ENCODE results near the gene TSR1. TPM values are rescaled to one million over a fixed set of nuclear protein-coding genes. Genes with fewer than 3 reads are reported as not detected.

The TSR1 gene
- total RNA-seq, 1 experiment from 2014 or later, result 67.3 TPM

DNA sequence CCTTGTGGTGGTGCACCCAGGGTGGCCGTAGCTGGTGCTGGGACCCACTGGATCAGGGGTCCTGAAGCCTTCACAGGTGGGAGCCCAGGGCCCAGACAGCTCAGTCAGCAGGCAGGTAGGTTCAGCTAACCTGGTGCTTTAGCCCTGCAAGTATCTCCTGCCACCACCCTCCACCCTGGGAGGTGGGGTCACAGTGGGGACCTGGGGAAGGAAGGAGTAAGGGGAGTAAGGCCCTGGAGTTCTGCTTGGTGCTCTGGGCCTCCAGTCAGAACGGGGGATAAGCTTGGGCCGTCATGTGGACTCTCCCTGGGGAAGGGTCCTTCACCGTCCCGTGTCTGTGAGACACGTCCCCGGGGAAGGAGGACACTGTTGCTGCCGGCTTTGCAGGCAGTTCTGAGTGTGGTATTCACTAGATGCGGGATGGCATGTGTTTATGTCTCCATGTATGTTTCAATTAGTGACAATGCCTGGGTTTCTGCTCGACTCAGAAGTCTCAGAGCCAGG lies 21.7 kb upstream of the TSR1 start:
- no TSS peak for BruUV-seq (replicated peaks)

DNA sequence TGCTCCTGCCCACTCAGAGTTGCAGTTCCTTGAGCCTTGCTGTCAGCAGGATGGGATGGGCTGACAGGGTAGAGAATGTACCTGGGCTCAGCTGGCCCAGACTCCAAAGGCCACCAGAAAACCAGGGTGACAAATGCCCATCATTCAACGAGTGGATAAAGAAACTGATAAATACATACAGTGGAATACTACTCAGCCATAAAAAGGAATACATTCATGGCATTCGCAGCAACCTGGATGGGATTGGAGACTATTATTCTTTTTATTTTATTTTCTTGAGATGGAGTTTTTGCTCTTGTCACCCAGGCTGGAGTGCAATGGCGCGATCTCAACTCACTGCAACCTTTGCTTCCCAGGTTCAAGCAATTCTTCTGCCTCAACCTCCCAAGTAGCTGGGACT lies 21.0 kb upstream of the TSR1 start:
- intact Hi-C loops (cut with micrococcal nuclease; ENCODE audit: unreplicated experiment), result no loop called here

More for the DNA sequence above, 21.7 kb upstream of the TSR1 start:
- no peaks in the 10 kb centered on the region for H3K27me3 Mint-ChIP-seq (ENCODE audit: insufficient read depth, unreplicated experiment)
- TF ChIP-seq, protein P1, sequence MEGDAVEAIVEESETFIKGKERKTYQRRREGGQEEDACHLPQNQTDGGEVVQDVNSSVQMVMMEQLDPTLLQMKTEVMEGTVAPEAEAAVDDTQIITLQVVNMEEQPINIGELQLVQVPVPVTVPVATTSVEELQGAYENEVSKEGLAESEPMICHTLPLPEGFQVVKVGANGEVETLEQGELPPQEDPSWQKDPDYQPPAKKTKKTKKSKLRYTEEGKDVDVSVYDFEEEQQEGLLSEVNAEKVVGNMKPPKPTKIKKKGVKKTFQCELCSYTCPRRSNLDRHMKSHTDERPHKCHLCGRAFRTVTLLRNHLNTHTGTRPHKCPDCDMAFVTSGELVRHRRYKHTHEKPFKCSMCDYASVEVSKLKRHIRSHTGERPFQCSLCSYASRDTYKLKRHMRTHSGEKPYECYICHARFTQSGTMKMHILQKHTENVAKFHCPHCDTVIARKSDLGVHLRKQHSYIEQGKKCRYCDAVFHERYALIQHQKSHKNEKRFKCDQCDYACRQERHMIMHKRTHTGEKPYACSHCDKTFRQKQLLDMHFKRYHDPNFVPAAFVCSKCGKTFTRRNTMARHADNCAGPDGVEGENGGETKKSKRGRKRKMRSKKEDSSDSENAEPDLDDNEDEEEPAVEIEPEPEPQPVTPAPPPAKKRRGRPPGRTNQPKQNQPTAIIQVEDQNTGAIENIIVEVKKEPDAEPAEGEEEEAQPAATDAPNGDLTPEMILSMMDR (IDR thresholded peaks at IDR 0.05; ENCODE audit: insufficient read depth in 1 of 2, low read depth in 1 of 2, low read length in 1 of 2, severe bottlenecking in 1 of 2, unreplicated experiment in 1 of 2), result no peak
- Histone ChIP-seq H3K27me3 (replicated peaks; ENCODE audit: control insufficient read depth, insufficient read depth, low read length) (no peaks in the 10 kb centered on the region), H3K9me3 (no peaks in the 10 kb centered on the region), H3K4me1 (peaks cover 4% of the 10 kb centered on the region; the same call in 1 of the 2 replicates), H3K4me3 (ENCODE audit: low read depth, low read length) (no peak overlapping the region), H3K36me3 (ENCODE audit: control insufficient read depth, insufficient read depth, low read length) (no peaks in the 10 kb centered on the region; the same call in 1 of the 2 replicates)
- no peak overlapping the region for H3K4me3 Mint-ChIP-seq (ENCODE audit: unreplicated experiment)
- H3K36me3 Mint-ChIP-seq (ENCODE audit: insufficient read depth, unreplicated experiment), result peaks cover 12% of the 10 kb centered on the region
- ChIA-PET CTCF (interaction anchor here (0.9 kb wide), 1 partner anchor 58 kb away, joined by 4 read pairs; no protein-coding TSS in a partner anchor), POLR2A (no interaction called here)
- H3K9me3 Mint-ChIP-seq (ENCODE audit: unreplicated experiment), result no peaks in the 10 kb centered on the region
- H3K4me1 Mint-ChIP-seq (ENCODE audit: low read depth, unreplicated experiment), result no peaks in the 10 kb centered on the region
- intact Hi-C loops (cut with micrococcal nuclease; ENCODE audit: unreplicated experiment), result no loop called here
- no peak overlapping the region for H3K27ac Mint-ChIP-seq (ENCODE audit: unreplicated experiment)
- DNase-seq, result no peak

DNA sequence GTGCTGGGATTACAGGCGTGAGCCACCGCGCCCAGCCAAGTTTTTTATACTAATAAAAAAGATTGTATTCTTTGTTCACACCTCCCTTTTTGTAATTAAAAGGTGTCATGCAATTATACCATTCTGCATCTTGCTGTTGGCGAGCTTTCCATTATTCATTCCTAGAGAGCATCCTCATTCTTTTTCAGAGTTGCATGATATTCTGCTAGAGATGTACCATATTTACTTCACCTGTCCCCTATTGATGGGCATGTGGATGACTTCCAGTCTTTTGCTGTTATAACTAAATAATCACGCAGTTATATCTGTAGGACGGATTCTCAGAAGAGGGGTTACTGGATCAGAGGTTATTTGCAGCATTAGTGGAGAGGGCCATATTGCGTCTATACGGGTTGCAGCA lies 18.1 kb upstream of the TSR1 start:
- H3K27me3 Mint-ChIP-seq (ENCODE audit: insufficient read depth, unreplicated experiment), result no peaks in the 10 kb centered on the region
- TF ChIP-seq, protein P1 (IDR thresholded peaks at IDR 0.05; ENCODE audit: insufficient read depth in 1 of 2, low read depth in 1 of 2, low read length in 1 of 2, severe bottlenecking in 1 of 2, unreplicated experiment in 1 of 2), result no peak
- H3K27ac Mint-ChIP-seq (ENCODE audit: unreplicated experiment), result no peak overlapping the region
- DNase-seq, result no peak
- no peaks in the 10 kb centered on the region for H3K4me1 Mint-ChIP-seq (ENCODE audit: low read depth, unreplicated experiment)
- ChIA-PET CTCF (interaction anchor here (1.5 kb wide), 1 partner anchor 28 kb away, joined by 5 read pairs; no protein-coding TSS in a partner anchor), POLR2A (no interaction called here)
- intact Hi-C loops (cut with micrococcal nuclease; ENCODE audit: unreplicated experiment), result loop anchor here (5.0 kb wide), 1 partner anchor 302 kb away; no protein-coding TSS in a partner anchor
- no peaks in the 10 kb centered on the region; the same call in 1 of the 2 replicates for H3K36me3 ChIP-seq (ENCODE audit: control insufficient read depth, insufficient read depth, low read length)
- no peak overlapping the region for H3K4me3 Mint-ChIP-seq (ENCODE audit: unreplicated experiment)
- no peak overlapping the region for H3K4me3 ChIP-seq (ENCODE audit: low read depth, low read length)
- H3K9me3 Mint-ChIP-seq (ENCODE audit: unreplicated experiment), result no peaks in the 10 kb centered on the region
- no TSS peak for BruUV-seq (replicated peaks)
- peaks cover 2% of the 10 kb centered on the region for H3K36me3 Mint-ChIP-seq (ENCODE audit: insufficient read depth, unreplicated experiment)
- no peaks in the 10 kb centered on the region for H3K27me3 ChIP-seq (replicated peaks; ENCODE audit: control insufficient read depth, insufficient read depth, low read length)
- H3K4me1 ChIP-seq, result peaks cover 6% of the 10 kb centered on the region; the same call in 1 of the 2 replicates
- H3K9me3 ChIP-seq, result no peaks in the 10 kb centered on the region

More for the DNA sequence above, 21.0 kb upstream of the TSR1 start:
- Mint-ChIP-seq H3K27ac (ENCODE audit: unreplicated experiment) (no peak overlapping the region), H3K4me1 (ENCODE audit: low read depth, unreplicated experiment) (no peaks in the 10 kb centered on the region), H3K4me3 (ENCODE audit: unreplicated experiment) (no peak overlapping the region), H3K36me3 (ENCODE audit: insufficient read depth, unreplicated experiment) (peaks cover 7% of the 10 kb centered on the region), H3K27me3 (ENCODE audit: insufficient read depth, unreplicated experiment) (no peaks in the 10 kb centered on the region), H3K9me3 (ENCODE audit: unreplicated experiment) (no peaks in the 10 kb centered on the region)
- POLR2A ChIA-PET, result no interaction called here
- Histone ChIP-seq H3K9me3 (no peaks in the 10 kb centered on the region), H3K27me3 (replicated peaks; ENCODE audit: control insufficient read depth, insufficient read depth, low read length) (no peaks in the 10 kb centered on the region), H3K36me3 (ENCODE audit: control insufficient read depth, insufficient read depth, low read length) (no peaks in the 10 kb centered on the region; the same call in 1 of the 2 replicates), H3K4me1 (peaks cover 6% of the 10 kb centered on the region; the same call in 1 of the 2 replicates), H3K4me3 (ENCODE audit: low read depth, low read length) (no peak overlapping the region)
- TF ChIP-seq, protein P1 (IDR thresholded peaks at IDR 0.05; ENCODE audit: insufficient read depth in 1 of 2, low read depth in 1 of 2, low read length in 1 of 2, severe bottlenecking in 1 of 2, unreplicated experiment in 1 of 2), result no peak
- no TSS peak for BruUV-seq (replicated peaks)
- CTCF ChIA-PET, result no interaction called here
- DNase-seq, result no peak

Data from Caco-2 (cell line).